Endometrial microvascular endothelial cells (primary cell): ENCODE results near the gene CREB5. TPM values are rescaled to one million over a fixed set of nuclear protein-coding genes. Genes with fewer than 3 reads are reported as not detected.

Source experiments
- in situ Hi-C: cut with HindIII; loops from 2 replicates; pipeline ENCODE4 v1.10.0; 2017; ENCODE audit warnings: low sequenced_read_pairs, low pct_unique_long_range_greater_than_20kb; ENCODE audit errors: inconsistent ontology term
- total RNA-seq: library from RNA; depleted of rRNA; stranded (reverse); fragments of >200 nt; gene quantifications from one replicate; pipeline ENCODE4 v1.2.3, GENCODE V29; 2015; ENCODE audit errors: inconsistent ontology term

Gene CREB5
- total RNA-seq, 1 donor from 2014 or later: 12.6 TPM

DNA sequence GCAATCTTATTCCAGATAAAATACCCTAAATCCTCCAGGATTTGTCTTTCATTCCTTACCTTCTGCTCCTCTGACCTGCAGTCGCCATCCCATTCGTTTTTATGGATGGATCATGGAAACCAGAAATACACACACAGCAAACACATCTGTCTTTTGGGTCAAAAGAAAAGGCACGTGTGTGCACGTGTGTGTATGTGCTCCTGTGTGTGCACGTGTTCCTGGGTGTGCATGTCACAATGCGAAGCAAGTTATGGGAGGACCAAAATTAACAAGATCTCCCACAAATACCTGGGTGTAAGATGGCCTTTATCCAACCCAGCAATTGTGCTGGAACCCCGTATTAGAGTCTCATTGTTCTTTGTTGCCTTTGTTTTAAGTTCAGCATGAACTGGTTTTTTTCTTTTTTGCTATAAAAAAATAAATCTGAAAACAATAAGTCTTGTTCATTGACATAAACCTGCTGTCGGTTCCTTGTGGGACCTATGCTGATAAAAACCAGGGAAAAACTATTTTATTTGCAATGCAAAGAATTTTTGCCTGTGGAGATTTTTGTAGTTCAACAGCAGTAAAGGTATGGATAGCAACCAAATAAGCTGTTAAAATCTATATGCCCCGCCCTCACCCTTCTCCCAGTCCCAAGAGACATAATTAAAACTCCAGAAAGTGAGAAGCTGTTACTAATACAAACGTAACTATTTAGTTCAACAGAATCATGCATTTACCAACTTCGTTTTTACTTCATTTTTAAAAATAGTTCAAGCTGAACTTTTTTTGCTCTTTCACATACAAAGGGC, 229.6 kb downstream of the CREB5 start:
- in situ Hi-C loops: no loop called here

DNA sequence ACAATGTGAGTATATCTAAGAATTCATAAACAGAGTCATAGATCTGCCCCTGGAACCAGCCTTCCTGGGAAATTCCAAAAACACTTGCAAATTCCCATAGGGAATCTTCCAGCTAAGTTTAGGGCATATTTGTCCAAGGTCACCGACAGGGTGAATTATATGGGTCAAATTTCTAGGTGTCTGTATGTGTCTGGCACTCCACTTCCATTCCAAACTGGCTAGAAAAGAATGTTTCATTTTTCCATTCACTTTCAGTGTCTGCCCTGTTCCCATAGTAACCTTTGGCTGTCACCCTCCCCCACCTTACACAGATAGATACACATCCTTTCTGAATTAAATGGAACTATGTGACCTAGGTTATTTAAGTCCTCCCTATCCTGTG, 230.9 kb downstream of the CREB5 start:
- in situ Hi-C loops: no loop called here

DNA sequence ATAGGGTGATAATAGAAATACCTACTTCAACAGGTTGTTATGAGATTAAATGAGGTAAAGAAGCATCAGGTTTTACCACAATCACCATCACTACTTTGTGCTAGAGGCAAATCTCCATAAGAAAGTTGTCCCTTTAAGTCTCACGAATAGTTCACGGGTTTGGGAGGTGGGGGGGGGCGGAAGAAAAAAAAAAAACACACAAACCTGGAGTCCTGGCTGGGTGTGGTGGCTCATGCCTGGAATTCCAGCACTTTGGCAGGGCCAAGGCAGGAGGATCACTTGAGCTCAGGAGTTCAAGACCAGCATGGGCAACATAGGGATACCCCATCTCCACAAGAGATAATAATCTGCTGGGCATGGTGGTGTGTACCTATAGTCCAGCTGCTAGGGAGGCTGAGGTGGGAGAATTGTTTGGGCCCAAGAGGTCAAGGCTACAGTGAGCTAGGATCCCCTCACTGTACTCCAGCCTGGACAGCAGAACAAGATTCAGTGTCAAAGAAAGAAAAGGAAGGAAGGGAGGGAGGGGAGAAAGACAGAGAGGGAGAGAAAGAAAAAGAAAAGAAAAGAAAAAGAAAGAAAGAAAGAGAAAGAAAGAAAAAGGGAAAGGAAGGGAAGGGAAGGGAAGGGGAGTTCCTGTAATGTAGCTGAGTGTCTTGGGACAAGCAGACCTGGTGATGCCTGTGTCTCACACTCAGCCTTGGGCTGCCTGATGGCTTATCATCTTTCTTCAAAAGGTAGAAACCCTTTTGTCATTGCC, 231.4 kb downstream of the CREB5 start:
- in situ Hi-C loops: no loop called here

DNA sequence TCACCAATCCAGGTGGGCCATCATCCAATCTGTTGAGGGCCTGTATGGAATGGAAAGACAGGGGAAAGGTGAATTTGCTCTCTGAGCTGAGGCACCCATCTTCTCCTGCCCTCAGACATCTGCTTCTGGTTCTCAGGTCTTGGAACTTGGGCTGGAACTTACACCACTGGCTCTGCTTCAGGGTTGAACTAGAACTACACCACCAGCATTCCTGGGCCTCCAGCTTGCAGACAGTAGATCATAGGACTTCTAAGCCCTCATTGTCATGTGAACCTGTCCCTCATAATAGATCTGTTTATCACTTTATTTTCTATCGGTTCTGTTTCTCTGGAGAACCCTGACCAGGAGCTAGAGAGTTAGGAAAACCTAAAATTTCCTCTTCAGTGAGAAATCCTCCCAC, 233.5 kb downstream of the CREB5 start:
- in situ Hi-C loops: no loop called here

DNA sequence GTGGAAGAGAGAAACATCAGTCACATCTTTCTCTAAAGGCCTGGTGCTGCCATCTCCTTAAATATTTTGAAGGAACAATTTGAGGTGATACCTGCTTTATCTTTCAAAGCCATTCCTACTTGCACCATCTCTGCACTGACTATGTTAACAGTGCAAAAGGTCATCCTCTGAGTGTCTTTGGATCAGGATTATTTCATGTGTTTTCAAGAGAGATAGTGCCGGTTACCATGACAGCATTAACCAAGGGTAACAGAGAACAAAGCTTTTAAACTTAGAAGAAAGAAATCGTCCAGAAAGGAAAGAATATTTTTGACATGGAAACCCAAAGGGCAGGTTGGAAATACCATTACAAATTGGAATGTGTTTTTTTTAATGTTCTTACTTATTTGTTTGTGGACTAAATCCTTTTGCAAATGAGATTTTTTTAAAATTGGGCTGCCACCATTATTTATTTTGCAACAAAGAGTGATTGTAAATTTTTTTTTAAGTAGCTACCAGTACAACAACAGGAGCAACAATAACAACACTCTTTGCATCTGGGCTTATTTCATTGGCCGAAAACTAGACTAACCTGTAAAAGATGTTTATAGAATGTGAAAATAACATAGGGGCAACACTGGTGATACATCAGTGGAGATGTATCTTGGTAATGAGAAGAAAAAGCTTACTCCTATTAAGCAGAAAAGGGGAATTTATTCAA, 234.2 kb downstream of the CREB5 start:
- in situ Hi-C loops: no loop called here

DNA sequence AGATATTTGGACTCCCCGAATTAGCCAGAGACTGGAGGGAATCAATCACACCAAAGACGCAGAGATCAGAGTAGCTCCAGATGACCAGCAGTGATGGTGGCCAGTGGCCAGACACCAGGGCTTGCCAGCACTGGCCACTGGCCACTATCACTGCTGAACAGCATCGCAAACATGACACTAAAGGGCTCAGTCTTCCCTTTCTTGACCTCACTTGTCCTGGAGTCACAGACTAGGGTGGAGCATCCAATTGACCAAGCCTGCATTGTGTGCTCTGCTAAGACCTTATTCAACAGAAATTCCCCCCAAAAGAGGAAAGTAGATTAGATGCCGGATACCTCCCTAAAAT, 234.7 kb downstream of the CREB5 start:
- in situ Hi-C loops: no loop called here

DNA sequence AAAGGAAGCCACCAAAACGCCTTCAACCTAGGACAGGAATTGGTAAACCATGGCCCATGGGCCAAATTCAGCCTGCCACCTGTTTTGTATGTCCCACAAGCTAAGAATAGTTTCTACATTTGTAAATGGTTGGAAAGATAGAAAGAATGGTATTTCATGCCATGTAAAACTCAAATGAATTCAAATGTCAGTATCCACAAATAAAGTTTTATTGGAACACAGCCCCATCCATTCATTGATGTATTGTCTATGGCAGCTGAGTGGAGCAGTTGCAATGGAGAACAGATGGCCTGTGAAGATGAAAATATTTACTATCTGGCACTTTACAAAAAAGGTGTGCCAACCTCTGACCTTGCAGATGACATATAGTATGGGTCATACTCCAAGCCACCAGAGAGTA, 236.9 kb downstream of the CREB5 start:
- in situ Hi-C loops: no loop called here

DNA sequence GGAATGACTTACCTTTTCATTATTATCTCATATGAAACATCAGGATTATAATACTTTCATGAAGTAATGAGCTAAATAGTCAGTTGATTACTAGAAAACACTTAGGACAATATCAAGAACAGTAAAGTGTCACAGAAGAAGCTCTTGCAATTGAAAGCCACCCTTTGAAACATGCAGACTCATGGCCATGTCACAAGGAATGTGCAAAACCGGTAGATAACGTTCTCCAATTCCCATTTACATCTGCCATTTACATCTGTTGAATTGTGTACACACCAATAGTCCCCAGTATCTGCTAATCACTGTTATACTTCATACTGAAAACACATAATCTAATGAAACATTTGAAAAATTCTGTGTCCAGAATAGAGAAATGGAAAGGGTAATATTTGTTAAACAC, 237.5 kb downstream of the CREB5 start:
- in situ Hi-C loops: no loop called here

DNA sequence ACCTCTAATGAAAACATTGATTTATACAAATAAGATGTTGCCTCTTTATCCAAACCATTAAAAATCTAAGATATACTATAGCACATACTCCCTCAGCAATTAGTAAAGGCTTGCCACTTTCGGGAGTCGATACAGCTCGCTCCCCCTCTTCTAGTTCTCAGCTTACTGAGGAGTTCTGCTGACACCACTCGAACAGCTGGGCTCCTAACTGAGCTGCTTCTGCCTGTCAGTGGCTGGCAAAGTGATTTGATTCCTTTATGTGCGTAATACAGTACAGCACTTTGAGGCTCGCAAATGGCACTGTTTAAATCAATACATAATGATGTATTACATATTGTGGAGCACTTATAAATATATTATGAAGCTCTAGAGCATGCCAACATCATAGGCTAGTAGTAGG, 241.8 kb downstream of the CREB5 start:
- in situ Hi-C loops: no loop called here

DNA sequence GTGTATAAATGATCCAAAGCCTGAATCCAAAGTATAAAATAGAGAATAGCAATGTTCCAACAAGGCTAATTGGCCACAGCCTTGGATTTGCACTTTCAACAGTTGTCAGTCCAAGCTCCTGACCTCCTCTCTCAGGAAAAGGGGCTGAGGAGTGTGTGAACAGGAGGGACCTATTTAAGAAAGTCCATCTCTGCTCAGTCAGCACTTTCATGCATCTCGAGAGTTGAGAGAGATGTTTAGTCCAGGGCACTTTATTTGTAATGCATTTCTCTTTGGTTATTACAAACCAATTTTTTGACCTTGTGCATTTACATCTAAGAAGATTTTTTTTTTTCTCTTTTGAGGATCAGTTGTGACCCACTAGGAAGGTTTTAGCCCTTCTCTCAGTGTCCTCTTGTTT, 244.2 kb downstream of the CREB5 start:
- in situ Hi-C loops: no loop called here

DNA sequence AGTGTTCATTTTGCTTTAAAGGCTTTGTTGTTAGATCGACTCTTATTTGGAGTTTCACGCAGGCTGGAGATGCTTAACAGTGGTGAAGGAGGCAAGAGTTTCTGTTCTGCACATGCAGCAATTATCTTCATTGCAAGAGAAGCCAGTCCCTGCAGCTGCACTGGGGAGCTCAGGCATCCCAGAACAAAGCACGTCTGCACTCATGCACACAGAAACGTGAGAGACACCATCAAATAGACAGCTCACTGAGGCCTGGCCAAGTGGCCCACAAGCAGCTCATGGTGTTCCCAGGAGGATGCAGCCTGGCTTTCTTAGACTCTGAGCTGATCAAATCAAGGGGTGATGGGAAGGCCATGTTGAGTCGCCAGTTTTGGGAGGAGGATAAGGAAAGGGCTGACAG, 246.1 kb downstream of the CREB5 start:
- in situ Hi-C loops: no loop called here

DNA sequence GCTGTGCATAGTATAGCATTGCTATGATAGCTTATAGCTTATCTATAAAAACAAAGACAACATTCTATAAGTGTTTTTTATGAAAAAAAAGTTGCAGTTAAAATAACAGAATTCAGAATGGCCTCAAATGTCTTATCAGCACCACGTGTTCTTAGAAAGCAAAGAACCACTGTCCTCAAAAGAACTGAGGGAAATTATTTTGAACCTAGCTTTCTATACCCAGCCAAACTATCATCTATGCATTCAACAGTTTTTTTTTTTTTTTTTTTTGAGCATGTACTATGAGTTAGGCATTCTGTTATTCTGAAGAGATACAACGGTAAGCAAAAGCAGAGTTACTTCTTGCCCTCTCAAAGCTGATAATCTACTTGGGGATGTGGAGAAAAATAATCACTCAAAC, 247.8 kb downstream of the CREB5 start:
- in situ Hi-C loops: no loop called here

DNA sequence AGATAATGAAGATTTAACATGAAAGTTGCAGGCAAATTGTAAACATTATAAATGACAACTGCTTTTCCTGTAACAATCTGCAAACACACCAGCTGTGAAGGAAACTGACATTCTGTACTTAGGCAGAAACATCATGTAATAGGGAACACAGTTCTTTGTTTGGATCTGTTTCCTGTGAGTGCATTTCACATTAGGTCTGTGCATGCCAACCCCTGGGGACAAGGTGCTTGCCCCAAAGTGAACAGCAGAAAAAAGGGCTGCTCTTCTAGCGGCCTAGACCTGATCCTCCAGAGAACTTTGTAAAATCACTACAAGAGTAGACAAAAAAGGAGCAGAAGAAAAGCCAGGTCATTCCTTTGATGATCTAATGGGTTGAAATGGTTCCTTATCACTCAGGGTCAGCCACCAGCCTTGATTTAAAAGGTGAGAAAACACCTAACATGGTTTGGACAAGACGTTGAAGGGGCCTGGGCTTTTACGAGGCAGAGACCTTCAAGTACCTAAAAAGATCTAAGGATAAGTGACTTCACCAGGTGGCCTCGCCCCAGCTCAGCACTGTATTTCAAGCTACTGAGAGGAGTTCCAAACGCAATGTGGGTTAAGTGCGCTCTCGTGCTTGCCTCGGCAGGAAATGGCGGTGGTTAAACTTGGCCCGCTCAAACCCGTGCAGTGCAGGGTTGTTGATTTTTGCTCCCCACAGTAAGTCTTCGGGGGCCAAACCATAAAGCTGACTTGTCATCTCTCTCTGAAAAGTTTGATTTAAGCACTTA, 249.7 kb downstream of the CREB5 start:
- in situ Hi-C loops: no loop called here

DNA sequence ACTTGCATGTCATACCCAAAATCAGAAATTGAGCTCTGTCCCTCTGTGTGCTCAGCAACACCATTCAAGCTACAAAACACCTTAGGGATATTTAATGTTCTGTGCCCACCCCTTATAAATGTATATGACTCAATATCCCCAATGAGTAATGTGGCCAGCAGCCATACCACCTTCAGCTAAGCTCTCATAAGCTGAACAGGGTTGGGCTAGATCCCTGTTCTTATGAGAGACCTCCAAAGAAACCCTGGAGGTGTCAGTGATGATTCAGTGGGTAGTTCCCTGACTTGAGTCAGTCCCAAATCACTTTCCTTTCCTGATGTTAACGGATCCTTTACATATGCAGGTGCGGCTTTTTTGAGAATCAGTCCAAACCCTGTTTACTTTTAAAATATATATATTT, 253.8 kb downstream of the CREB5 start:
- in situ Hi-C loops: no loop called here

DNA sequence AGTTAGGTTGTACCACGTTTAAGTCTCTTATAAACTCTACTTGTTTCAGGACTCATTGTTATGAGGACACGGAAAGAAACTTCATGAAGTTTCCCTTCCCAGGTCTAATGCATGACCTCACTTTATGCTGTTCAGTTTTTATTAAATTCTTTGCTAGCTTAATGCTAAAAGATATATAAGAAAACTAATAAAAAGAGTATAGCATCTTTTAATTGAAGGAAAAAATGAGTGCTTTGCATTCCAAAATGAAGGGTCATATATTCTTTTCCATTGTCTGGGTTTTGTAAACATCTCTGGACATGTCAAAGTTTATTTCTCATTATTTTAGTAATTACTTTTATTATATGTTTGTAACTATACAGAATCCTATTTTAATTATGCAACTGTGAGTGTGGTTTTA, 255.8 kb downstream of the CREB5 start:
- in situ Hi-C loops: no loop called here

DNA sequence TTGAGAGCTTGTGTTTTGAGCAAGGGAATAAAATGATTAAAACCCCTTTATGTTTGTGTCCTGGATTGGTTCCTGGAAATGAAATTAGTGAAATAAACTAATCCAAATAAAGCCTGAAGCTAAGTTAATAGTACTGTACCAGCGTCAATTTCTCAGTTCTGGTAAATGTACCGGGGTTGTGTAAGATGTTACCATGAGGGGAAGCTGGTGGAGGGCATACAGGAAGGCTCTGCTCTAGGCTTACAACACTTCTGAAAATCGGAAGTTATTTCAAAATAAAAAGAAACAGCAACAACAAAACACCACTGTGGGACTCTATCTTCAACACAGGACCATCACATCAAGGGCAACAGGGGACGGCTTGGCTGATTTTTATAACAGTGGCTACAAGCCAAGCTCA, 257.0 kb downstream of the CREB5 start:
- in situ Hi-C loops: no loop called here

DNA sequence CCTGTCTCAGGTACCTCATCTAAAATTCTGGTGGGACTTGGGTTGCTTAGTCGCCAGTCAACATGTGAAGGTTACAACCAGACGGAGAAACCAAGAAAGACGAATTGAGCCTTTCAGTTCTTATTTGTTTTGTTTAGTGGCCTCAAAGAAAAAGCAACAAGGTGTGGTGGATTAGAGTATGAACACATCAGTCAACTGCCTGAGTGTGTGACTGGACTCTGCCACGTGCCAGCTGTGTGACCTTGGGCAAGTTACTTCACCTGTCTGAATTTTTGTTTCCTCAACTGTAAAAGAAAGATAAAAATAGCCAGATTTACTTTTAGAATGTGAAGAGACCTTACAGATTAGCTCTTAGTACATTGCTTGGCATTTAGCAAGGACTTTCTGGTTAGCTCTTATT, 259.2 kb downstream of the CREB5 start:
- in situ Hi-C loops: no loop called here

DNA sequence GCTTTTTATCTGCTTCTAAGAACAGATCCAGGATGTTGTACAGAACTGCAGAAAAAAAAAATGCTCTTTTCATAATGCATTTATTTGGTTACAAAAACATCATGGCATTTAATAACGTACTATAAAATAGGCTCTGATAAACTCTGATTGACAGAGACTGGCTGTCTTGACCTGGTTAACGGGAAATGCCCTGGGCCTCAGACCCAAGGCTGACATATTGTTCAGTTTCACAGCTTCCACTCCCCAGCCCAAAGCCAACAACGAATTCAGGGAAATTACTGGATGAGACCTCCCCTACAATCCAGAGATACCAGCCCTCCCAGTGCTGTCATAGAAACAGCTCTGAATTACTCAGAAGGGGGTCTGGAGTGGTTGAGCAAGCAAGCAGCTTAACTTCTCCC, 260.1 kb downstream of the CREB5 start:
- in situ Hi-C loops: no loop called here

DNA sequence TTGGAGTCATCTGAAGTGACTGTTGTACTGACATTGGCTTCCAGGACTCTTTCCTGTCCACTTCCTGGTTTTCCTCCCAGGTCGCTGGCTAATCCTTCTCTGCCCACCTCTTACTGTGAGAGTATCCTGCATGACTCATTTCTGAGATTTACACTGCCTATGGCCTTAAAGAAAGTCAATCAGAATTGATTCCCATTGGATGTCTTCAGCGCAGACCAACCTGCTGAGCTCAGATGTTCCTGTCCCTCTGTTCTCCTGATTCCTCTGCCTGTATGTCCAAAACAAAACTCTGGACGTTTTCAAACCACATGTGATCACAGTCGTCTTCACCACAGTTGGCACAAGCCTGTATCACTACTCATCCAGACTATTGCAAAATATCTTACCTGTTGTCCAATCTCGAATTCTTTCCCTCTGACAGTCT, 262.1 kb downstream of the CREB5 start:
- in situ Hi-C loops: no loop called here
